Activated CD8-positive, alpha-beta memory T cell treated with anti-CD3 and anti-CD28 coated beads for 24 hours (primary cell): ENCODE results near the gene PLPP7.
"Not testable (repeated sequence)": the region's sequence is repeated elsewhere in the genome, so short reads cannot be mapped to it uniquely, and the experiment has no call there.

Experiments
- DNase-seq: peaks from one replicate; pipeline ENCODE4 v3.0.0-alpha.2; 2020

The PLPP7 gene

DNA sequence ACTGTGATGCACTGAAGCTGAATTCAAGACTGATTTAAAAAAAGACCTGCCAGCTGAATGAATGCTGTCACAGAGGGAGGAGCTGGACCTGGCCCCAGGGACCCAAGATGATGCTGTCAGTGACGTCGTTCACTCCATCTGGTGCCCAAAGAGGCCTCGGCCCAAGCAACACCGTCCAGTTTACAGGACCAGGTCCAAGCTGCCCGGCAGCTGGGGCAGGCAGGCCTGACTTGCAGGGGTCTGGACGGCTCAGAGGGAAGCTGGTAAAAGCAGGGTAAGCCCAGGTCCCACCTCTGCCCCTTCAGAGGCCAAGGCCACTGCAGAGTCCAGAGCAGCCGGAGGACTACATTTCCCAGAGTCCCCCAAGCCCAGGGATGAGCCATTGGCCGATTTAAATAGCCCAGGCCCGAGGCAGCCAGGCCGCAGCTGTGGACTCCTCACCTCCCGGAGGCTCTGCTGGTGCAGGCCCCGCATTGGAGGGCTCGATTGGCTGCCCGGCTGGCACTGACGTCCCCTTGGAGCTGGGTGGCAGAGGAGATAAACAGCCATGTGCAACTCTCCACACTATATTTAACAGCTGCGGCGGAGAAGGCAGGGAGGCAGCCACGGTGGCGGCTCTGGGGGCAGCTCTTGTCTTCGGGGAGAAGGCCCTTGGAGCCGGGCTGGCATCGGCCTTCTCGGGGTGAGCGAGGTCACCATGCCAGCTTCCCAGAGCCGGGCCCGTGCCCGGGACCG is at the start of gene PLPP7:
TSS of gene PLPP7 (plus strand) at position 423 of the 735 bp plus-strand sequence. CDS start at position 698, 275 bp downstream.
- no peak for DNase-seq

DNA sequence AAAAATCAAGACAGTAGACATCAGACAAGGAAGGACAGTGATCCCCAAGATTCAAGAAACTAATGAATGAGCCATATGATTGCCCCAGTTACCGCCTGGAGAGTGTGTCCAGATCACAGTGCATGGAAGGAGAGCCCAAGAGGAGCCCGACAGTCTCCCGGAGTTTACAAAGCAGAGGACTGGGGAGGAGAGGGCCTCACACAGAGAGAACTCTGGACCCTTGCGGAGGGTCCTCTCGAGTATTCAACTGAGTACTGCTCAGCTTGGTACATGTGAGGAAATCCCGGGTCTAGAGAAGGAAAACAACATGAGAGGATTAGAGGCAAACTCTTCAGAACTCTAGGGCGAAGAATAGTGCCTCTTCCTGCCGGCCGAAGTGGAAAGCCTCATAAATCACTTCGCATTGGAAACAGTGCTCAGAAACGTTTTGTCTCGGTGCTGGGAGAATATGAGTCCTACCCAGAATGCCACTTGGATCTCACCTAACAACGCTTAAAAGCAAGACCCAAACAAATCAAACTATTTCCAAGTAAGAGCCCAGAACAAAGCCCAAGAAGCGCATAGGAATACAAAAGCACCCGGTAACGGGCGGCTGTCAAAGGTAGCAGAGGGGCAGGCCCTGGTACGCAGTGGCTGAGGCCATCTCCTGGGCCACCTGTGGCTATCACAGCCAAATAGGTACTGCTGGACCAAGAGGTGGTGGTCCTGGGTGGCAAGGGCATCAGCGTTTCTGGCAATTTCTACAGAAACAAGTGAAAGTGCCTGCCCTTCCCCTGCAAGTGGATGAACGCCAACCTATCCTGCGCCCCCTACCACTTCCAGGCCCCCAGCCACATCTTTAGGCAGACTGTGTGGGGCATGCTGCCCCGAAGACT is 49.2 kb upstream of the PLPP7 start:
- DNase-seq = no peak

DNA sequence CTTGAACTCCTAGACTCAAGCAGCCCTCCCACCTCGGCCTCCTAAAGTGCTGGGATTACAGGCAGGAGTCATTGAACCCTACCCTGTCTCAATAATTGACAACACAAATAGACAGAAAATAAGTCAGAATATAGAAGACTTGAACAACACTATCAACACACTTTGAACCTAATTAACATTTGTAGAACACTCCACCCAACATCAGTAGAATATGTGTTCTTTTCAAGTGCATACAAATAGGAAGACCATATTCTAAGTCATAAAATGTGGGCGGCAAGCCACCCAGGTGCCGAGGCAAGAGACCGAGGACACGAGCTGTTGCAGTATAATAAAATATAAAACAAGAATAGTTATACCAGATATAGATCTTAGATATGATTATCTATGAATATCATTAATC is 45.2 kb upstream of the PLPP7 start:
- DNase-seq = not testable (repeated sequence)

DNA sequence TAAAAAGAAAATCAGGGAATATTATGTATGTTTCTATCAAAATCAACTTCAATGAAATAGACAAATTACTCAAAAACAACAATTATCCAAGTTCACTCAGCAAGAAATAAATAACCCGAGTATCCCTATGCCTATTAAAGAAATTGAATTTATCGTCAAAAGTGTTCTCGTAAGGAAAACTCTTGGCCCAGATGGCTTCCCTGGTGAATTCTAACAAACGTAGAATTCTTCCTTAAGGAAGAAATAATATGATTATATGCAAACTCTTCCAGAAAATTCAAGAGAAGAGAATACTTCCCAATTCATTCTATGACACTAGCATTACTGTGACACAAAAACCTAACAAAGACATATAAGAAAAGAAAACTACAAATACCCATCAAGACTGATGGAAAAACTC is 42.9 kb upstream of the PLPP7 start:
- DNase-seq = no peak

DNA sequence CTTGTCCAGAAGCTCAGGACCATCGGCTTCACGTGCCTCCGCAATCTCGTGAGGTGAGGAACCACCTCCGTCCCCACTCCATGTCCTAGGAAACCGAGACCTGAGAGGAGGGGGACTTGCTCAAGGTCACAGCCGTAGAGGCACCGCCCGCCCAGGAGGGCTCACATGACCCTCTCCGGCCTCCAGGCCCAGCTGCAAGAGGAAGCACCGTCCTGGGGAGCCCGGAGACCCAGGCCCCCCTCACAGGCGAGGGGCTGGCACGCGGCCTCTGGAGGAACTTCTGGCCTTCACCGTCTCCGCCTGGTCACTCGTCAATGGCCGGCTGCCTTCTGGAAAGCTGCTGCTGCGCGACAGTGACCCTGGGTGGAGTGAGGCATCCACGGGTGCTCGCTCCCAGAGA is 37.4 kb upstream of the PLPP7 start:
- no peak for DNase-seq

DNA sequence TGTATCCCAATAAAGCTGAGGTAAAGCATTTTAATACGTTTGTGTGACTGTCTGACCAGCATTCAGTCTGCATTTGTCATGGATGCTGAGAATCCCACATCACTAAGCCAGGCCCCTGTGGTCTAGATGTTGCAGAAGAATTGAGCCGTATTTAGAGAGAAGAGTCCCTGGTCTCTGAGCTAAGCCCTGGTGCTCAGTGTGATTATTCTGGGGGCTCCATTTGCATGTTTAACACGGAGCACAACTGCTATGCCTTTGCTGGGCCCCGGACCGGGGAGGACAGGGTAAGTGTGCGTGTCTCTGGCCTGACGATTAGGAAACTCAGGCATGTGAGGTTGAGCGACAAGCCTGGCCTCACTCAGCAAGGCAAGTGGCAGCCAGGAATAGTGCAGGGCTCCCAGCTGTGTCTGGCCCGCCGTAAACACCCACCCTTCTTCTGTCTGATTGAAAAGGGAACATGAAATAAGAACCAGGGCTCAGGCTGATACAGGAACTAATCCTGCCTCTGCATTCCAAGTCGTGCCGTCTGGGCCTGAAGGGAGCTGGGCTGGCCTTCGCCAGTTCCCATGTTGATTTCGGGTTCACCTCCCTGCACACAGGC is 35.5 kb upstream of the PLPP7 start:
- peak; percentile 58 for DNase-seq

DNA sequence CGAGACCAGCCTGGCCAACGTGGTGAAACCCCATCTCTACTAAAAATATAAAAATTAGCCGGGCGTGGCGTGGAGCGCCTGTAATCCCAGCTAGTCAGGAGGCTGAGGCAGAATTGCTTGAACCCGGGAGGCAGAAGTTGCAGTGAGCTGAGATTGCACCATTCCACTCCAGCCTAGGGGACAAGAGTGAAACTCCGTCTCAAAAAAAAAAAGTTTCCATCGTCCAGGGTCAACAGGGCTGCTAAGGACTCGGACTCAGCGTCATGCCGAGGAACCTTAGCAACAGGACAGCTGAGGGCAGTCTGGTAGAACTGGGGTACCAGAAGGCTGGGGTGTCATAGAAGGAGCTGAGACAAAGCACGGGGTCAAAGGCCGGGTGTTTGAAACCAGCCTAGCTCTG is 34.9 kb upstream of the PLPP7 start:
- DNase-seq = no peak

DNA sequence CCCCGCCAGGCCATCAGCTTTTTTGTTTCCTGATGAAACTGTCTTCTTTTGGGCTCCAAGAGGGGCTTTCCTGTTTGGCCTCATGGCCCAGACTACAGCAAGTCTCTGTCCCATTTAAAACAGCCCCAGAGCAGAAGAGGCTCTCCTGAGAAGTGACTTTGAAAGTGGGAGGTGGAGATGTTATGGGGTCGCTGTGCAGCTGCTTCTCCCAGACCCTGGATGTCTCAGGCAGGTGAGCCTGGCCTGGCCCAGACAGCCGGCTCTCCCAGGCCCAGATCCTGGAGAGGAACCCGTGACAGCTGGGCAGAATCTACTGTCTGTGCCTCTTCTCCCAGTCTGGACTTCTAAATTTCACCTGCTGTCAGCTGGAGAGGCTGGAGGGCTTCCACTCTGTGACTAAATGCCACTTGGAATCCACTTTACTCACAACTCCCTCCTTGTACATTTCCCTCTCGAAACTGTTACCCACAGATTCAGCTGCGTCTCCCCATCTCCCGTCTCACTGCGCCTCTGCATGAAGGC is 33.8 kb upstream of the PLPP7 start:
- DNase-seq = no peak

DNA sequence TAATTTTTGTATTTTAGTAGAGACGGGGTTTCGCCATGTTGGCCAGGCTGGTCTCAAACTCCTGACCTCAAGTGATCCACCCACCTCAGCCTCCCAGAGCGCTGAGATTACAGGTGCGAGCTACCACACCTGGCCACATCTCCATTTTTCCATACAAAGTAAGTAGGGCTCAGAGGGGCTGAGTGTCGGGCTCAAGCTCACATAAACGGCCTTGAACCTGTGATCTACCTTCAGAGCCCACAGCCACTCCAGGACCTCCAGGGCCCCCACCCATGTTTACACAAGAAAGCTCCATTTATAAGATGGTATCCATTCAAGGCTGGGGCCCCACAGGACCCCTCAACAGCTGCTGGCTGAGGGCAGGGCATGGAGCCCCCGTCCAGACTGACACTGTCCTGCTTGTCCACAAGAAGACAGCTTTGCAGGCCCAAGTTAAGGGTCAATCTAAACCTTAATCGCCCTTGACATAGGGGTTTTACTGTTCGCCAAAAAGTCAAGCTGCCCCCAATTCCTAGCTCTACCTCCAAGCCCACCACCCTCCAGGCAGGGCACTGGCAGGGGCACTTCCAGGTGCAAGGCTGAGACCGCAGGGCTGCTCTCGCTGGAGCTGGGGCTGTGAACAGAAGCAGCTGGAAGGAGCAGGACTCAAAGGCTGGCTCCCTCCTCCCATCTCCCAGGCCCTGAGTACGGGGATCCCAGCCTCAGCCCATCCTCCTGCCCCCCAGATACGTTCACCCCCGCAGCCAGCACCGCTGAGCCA is 32.1 kb upstream of the PLPP7 start:
- DNase-seq = no peak

DNA sequence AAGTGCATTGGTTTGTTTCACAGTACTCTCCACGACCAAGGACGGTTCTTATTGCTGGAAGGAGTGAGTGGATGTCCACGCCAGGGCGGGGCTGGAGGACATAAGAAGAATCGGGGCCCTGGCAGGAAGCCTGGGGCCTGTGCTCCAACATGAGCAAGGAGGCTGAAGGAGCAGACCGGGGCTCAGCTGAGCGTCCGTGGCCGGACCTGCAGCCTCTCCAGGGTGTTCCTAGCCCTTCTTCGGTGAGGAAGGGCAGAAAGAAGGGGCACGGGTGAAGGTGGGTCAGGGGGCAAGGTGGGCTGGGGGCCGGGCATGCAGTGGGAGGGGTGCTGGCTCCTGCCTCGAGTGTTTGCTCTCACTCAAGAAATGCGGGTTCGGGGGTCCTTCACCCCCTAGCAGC is 31.3 kb upstream of the PLPP7 start:
- DNase-seq = no peak

DNA sequence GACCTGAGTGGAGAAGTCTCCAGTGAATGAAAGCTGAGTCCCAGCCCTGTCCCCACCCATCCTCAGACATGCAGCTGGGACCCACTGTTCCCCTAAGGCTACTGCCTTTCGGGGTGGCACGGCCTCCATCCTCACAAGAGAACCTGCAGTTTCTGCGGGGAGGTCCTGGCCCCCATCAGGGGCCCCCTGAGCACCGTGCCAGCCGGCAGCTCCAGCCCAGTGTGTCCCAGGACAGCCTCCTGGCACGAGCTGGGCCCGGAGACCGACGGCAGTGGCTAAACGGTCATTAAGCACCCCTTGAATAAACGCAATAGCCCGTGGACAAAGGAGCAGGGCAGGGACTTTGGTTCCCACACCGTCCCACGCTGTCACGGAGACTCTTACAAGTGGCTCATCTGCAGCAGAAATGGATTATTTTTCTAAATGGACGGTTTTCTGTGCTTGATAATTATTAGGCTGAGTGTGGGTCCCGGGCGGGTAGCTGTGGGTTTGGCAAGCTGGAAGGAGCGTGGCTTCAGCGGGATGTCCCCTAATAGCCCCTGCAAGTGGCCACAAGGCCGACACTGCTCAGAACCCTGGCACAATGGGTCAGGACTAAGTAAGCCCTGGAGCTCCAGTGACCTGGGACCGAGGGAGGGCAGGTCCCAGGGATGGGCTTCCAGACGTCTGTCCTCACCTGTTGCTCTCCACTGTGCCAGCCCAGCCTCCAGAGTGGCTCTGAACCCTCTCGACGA is 30.7 kb upstream of the PLPP7 start:
- DNase-seq = no peak

DNA sequence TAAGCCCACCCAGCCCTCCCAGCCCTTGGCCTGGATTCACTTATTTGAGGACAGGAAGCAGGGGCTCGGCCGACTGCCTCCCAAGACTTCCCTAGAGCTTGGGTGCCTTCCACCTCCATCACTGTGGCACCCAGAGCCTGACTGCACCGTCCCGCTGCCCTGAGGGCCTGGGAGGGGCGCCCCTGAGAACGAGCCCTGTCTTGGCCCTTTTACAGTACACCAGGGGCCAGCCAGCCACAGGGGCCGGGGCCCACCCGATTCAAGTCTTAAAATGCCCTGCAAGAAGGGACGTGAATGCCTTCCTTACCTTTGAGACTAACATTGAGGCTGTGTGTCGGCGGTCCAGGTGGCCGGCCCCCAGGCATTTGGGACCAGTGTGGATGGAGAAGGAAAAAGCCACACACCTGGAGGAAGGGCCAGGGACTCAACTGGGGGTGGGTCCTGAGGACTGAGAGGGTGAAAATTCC is 30.1 kb upstream of the PLPP7 start:
- no peak for DNase-seq

DNA sequence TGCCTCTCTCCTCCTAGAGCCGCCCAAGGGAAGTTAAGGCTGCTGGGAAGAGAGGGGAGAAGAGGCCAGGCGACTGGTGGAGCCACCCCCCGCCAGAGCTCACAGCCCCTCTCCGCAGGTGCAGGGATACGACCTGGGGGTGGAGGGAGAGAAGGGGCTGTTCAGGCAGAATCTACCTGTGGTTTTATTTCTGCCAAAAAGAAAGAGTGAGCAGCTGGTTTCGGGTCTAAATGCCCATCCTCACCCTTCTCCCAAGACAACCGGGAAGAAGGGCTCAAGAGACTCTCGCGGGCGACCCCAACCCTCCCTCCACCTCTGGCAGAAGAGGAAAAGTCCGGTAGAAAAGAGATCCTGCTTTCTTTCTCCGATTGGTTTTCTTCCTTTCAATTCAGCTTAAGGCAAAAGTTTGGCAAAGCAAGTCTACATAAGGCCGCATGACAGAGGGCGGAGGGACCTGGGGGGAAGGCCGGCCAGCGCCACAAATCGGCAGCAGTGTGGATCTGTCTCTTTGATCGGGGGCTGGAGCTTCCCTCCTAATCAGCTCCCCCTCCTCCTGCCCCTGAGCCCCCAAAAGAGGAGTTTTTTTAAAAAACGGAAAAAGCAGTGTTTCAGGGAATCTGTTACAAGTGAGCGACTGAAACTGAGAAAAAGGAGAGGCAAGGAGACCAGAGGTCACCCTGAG is 29.5 kb upstream of the PLPP7 start:
- no peak for DNase-seq

DNA sequence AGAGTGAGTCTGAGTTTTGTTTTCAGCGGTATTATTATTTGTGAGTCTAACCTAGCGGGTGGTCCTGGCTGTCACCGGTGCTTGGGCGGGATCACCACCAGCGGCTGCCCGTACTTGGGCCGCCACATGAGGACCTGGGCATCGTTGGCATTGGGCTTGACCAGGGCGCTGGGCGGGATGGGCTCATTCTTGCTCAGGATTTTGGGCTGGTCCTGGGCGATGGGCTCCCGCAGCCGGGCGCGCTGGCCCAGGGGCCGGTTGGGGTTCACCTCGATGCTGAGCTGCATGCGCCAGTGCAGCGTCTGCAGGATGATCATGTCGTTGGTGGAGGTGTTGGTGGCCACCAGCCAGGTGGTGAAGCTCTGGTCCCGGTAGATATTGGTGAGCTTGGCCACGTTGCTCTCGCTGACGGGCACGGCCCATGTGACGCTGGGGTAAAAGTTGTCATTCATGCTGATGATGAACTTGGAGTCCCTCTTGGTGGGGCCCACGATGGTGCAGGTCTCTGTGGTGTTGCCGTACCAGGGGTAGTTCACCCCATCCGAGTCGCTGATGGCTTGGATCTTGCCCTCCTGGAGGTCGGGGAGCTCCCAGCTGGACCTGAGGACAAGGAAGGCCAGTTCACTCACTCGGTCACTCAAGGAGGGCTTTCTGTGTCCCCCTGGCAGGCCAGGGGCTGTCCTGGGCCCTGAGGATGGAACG is 28.6 kb upstream of the PLPP7 start:
- DNase-seq = no peak

DNA sequence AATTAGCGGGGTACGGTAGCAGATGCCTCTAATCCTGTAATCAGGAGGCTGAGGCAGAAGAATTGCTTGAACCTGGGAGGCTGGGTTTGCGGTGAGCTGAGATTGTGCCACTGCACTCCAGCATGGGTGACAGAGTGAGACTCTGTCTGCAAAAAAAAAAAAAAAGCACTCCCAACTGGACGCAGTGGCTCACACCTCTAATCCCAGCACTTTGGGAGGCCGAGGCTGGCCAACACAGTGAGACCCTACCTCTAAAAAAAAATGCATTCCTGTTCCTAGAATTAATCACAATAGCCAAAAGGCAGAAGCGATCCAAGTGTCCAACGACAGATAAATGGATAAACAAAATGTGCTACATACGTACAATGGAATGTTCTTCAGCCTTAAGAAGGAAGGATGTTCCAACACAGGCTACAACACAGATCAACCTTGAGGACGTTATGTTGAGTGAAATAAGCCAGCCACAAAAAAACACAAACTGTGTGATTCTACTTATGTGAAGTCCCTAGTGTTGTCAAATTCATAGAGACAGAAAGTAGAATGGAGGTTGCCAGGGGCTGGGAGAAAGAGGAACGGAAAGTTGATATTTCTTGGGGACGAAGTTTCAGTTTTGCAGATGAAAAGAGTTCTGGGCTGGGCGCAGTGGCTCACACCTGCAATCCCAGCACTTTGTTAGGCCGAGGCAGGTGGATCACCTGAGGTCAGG is 27.0 kb upstream of the PLPP7 start:
- DNase-seq = peak; percentile 56

DNA sequence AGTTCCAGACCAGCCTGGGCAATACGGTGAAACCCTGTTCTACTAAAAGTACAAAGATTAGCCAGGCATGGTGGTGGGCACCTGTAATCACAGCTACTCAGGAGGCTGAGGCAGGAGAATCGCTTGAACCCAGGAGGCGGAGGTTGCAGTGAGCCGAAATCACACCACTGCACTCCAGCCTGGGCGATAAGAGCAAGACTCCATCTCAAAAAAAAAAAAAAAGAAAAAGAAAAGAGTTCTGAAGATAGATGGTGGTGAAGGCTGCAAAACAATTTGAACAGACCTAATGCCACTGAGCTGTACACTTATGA is 26.5 kb upstream of the PLPP7 start:
- DNase-seq = not testable (repeated sequence)

DNA sequence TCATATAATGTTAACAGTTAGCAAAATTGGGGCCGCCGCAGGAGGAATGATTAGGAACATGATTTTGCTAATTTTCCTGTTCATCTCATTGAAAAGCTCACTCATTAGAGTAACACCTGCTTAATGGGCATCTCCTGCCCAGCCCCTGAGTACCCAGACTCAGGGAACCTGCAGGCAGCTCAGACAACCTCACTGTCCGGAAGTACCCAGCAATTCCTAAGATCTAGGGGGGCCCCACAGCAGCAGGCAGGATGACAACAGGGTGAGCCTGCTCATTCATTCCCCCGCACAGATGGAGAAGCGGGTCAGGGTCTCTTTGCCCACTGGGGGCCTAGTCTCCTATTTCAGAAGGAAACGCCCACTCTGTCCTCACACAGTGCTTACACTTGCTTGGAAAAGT is 25.8 kb upstream of the PLPP7 start:
- peak; percentile 59 for DNase-seq

DNA sequence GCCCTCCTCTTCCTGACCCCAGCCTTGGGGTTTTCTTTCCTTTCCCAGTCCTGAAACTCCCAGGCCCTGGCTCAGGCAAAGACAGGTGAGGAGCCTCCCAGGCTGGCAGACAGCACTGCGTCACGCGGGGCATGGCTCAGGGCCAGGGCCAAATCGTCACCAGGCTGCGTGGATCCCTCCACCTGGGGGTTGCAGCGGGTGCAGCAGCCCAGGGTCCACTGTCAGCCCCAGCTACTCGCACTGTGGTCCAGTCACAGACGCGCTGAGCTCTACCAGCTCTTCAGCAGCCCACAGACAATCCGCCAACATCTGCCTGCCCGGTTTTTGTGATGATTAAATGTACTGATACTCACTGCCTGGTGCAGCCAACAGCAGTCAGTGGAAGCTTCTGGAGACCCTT is 25.3 kb upstream of the PLPP7 start:
- DNase-seq = peak; percentile 69

DNA sequence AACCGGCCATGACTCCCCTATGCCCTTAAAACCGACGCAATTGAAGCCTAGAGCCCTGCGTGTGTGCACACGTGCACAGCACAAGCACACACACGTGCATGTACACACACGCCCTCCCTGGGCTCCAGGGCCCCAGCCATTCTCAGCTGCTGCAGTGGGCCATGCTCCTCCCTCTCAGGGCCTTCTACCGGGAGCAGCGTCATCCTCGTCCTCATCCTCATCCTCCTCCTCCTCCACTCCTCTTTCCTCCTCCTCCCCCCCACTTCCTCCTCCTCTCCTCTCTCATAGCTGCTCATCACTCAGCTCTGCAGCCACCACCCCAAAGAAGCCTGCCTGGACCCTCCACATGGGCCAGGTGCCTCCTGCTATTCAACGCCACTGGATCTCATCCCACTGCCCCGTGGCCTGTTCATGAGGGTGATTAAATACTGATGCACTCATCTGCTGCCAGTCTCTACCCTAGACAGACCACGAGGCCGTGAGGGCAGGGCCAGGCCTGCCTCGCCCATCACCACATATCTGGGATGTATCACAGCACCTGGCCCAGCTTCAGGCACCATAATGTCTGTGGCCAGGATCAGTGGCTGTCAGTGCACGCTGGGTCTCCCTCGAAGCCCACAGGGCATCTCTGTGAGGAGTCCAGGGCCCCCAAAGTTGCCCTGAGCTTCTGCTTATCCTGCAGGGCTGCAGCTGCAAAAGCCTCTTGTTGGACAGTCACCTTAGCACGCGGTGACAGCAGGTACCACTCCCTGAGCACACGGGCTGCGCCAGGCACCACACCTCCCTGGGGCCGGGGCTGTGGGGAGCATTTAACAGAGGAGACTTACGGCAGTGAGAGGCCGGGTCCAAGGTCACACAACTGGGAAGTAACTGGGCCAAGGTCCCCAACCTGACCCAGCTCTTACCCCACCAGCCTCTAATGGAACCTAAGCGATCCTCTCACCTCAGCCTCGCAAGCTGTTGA is 23.0 kb upstream of the PLPP7 start:
- DNase-seq = peak; percentile 73
